HepG2 (cell line): ENCODE measurements around the gene PIK3IP1. TPM values are rescaled to one million over a fixed set of nuclear protein-coding genes. Genes with fewer than 3 reads are reported as not detected.

Experiments used
- ATAC-seq: fragments of 200-7000 bp; cut with Tn5 transposase; 3 replicates; pipeline ENCODE4 v1.9.1; 2020; ENCODE audit warnings: mild to moderate bottlenecking, moderate library complexity
- BruUV-seq: library from RNA; stranded (reverse); fragments of 400-500 nt; replicated peaks from 2 replicates; lab custom pipeline; 2021; lab: Mats Ljungman, UMichigan
- CTCF ChIA-PET: fragments of 300-600 bp; formaldehyde crosslinking; extraction: SDS; loops from one replicate; lab custom pipeline; 2021; ENCODE audit warnings: low total read pairs, inconsistent platforms, low intra/inter-chr PET ratio; lab: Yijun Ruan, JAX
- POLR2A ChIA-PET: fragments of 350-600 bp; sonication (Branson Sonifier 250); formaldehyde crosslinking; loops from one replicate; lab custom pipeline; 2020; ENCODE audit warnings: antibody characterized with exemption, inconsistent platforms; lab: Yijun Ruan, JAX
- DNase-seq: peaks from one replicate; pipeline ENCODE4 v3.0.0-alpha.2; 2015; ENCODE audit warnings: low spot score
- FAIRE-seq: peaks from 3 replicates; lab custom pipeline; 2011; peaks lifted over from hg19 to GRCh38; lab: Jason Lieb, UNC
- H2AFZ ChIP-seq: one replicate; pipeline ENCODE4 v1.6.1; 2011; ENCODE audit warnings: low read length, inconsistent platforms
- H3K27ac ChIP-seq: fragments of 300-600 bp; 3 replicates; pipeline ENCODE4 v1.8.0; 2011; ENCODE audit warnings: mixed run types, mild to moderate bottlenecking, mixed read lengths, low read length, inconsistent platforms; ENCODE audit not compliant: insufficient read depth; ENCODE audit errors: extremely low read length
- H3K27me3 ChIP-seq, 2 experiments: fragments of 200-600 bp in 1 of 2; 2 replicates in 1 of 2; 3 replicates in 1 of 2; pipeline versions ENCODE4 v1.6.0 to v1.8.0; 2011; ENCODE audit warnings: low read length in 2 of 2, mild to moderate bottlenecking in 2 of 2, moderate library complexity in 2 of 2, inconsistent platforms in 1 of 2; ENCODE audit not compliant: insufficient read depth in 2 of 2, control insufficient read depth in 1 of 2
- H3K36me3 ChIP-seq, 2 experiments: fragments of 200-600 bp in 1 of 2; replicated peaks in 1 of 2; 2 replicates in 1 of 2; 3 replicates in 1 of 2; pipeline versions ENCODE4 v1.5.1 to v1.8.0; 2011; ENCODE audit warnings: low read length in 2 of 2, inconsistent platforms in 1 of 2; ENCODE audit not compliant: insufficient read depth in 2 of 2, control insufficient read depth in 1 of 2
- H3K4me1 ChIP-seq: 2 replicates; pipeline ENCODE4 v1.5.1; 2012; ENCODE audit warnings: low read length, inconsistent platforms; ENCODE audit not compliant: insufficient read depth
- H3K4me2 ChIP-seq: 2 replicates; pipeline ENCODE4 v1.6.0; 2011; ENCODE audit warnings: low read depth, low read length, inconsistent platforms
- H3K4me3 ChIP-seq, 3 experiments: fragments of 200-600 bp in 1 of 3; sonication (generic), shearing (Covaris generic) in 1 of 3; replicated peaks in 1 of 3; 2 replicates each; pipeline ENCODE4 v1.5.1; 2011 to 2016; ENCODE audit warnings: low read length in 3 of 3, inconsistent platforms in 2 of 3, low read depth in 2 of 3, mild to moderate bottlenecking in 2 of 3, control low read depth in 1 of 3, mixed read lengths in 1 of 3; ENCODE audit not compliant: insufficient read depth in 1 of 3
- H3K79me2 ChIP-seq: one replicate; pipeline ENCODE4 v1.6.1; 2011; ENCODE audit warnings: low read length, inconsistent platforms; ENCODE audit not compliant: insufficient read depth
- H3K9ac ChIP-seq: 2 replicates; pipeline ENCODE4 v1.6.0; 2011; ENCODE audit warnings: mild to moderate bottlenecking, low read depth, low read length, inconsistent platforms; ENCODE audit not compliant: insufficient read depth
- H3K9me3 ChIP-seq: 2 replicates; pipeline ENCODE4 v1.5.1; 2012; ENCODE audit warnings: mild to moderate bottlenecking, low read length
- H4K20me1 ChIP-seq: 2 replicates; pipeline ENCODE4 v1.6.0; 2011; ENCODE audit warnings: inconsistent platforms, mild to moderate bottlenecking, low read length, moderate library complexity; ENCODE audit not compliant: insufficient read depth
- KLF13 ChIP-seq: sonication (generic); formaldehyde crosslinking; IDR thresholded peaks from 2 replicates; pipeline ENCODE4 v1.4.0; 2020; ENCODE audit warnings: mild to moderate bottlenecking, missing genetic modification reagents
- KMT2B ChIP-seq: IDR thresholded peaks from 2 replicates; pipeline ENCODE4 v1.6.1; 2016; ENCODE audit warnings: missing genetic modification reagents, missing compliant biosample characterization
- MTA1 ChIP-seq: sonication (generic); formaldehyde crosslinking; IDR thresholded peaks from 2 replicates; pipeline ENCODE4 v1.4.0; 2020; ENCODE audit warnings: missing genetic modification reagents, mild to moderate bottlenecking, borderline replicate concordance
- MXD1 ChIP-seq: sonication (generic); formaldehyde crosslinking; IDR thresholded peaks from 2 replicates; pipeline ENCODE4 v1.4.0; 2020; ENCODE audit warnings: mild to moderate bottlenecking, missing genetic modification reagents
- POLR2AphosphoS2 ChIP-seq: IDR thresholded peaks from 2 replicates; pipeline ENCODE4 v1.6.1; 2011; ENCODE audit warnings: low read depth, low read length, improper control_type of control experiment
- TEAD2 ChIP-seq: sonication (generic); formaldehyde crosslinking; IDR thresholded peaks from 2 replicates; pipeline ENCODE4 v1.9.0; 2021; ENCODE audit warnings: missing genetic modification reagents
- TOE1 ChIP-seq: sonication (generic); formaldehyde crosslinking; IDR thresholded peaks from 2 replicates; pipeline ENCODE4 v1.4.0; 2020; ENCODE audit warnings: mild to moderate bottlenecking, missing genetic modification reagents
- UBTF ChIP-seq: sonication (generic); formaldehyde crosslinking; IDR thresholded peaks from 2 replicates; pipeline ENCODE4 v1.4.0; 2020; ENCODE audit warnings: mild to moderate bottlenecking, missing genetic modification reagents
- ZBTB1 ChIP-seq: sonication (generic); formaldehyde crosslinking; IDR thresholded peaks from 2 replicates; pipeline ENCODE4 v1.4.0; 2020; ENCODE audit warnings: missing genetic modification reagents, borderline replicate concordance
- ZNF468 ChIP-seq: sonication (generic); formaldehyde crosslinking; IDR thresholded peaks from 2 replicates; pipeline ENCODE4 v1.8.0; 2022; ENCODE audit warnings: mild to moderate bottlenecking, moderate library complexity, missing genetic modification reagents
- ZNF513 ChIP-seq: sonication (generic); formaldehyde crosslinking; conservative IDR thresholded peaks from 2 replicates; pipeline ENCODE4 v1.5.0; 2020; ENCODE audit warnings: missing genetic modification reagents
- WGBS: methylation state at CpG from one replicate; pipeline ENCODE4 v1.1.6; 2017; ENCODE audit warnings: low lambda C conversion rate; 5-methylcytosine and 5-hydroxymethylcytosine counted together
- in situ Hi-C: cut with HindIII; loops from 2 replicates; pipeline ENCODE4 v1.10.0; 2017; ENCODE audit warnings: low pct_unique_long_range_greater_than_20kb; ENCODE audit not compliant: extremely low pct_ligation_motif_present
- intact Hi-C: fragments of 100-400 bp; cut with micrococcal nuclease; formaldehyde crosslinking; loops from one replicate; pipeline ENCODE4 v1.10.0; 2022; ENCODE audit not compliant: unreplicated experiment
- polyA plus RNA-seq, 8 experiments: library from polyadenylated mRNA; depleted of rRNA in 3 of 8; stranded (reverse) in 7 of 8; unstranded in 1 of 8; fragments of >200 nt; fragmentation: Illumina TruSeq in 4 of 8; extraction: Trizol in 4 of 8; gene quantifications; 2 replicates each; pipeline versions ENCODE4 v1.2.1 to v1.2.3, GENCODE V29; 2011 to 2016; ENCODE audit warnings: low read depth in 4 of 8, missing spikeins in 1 of 8, mixed read lengths in 1 of 8; ENCODE audit not compliant: insufficient read depth in 1 of 8
- total RNA-seq, 5 experiments: library from RNA; depleted of rRNA; stranded (reverse); fragments of >200 nt; fragmentation: Illumina TruSeq; extraction: Trizol; gene quantifications; 2 replicates each; pipeline ENCODE4 v1.2.3, GENCODE V29; 2016; ENCODE audit warnings: low read depth in 1 of 5

Gene PIK3IP1
- total and polyA plus RNA-seq, 2 of the 13 experiments (the other 11 are each of a cell fraction or from before 2014, with no cell fraction given) = 1.3 to 2.5 TPM

GRCh38 chr22:31288496-31289240 lies 3.6 kb downstream of the PIK3IP1 start:
- in situ Hi-C loops = no loop called here

More at GRCh38 chr22:31288496-31289240, 3.6 kb downstream of the PIK3IP1 start:
- no peak for TF ChIP-seq MXD1 (CRISPR knock-in tag)
- no peak for TF ChIP-seq TOE1 (CRISPR knock-in tag)
- no peak for TF ChIP-seq TEAD2
- no peak for TF ChIP-seq KMT2B (CRISPR knock-in tag)
- no peak for TF ChIP-seq ZNF468
- no peak for TF ChIP-seq MTA1
- TF ChIP-seq UBTF (CRISPR knock-in tag) = no peak
- TF ChIP-seq KLF13 (CRISPR knock-in tag) = no peak
- no peak for TF ChIP-seq POLR2AphosphoS2
- no peak for TF ChIP-seq ZNF513 (CRISPR knock-in tag)
- no peak for TF ChIP-seq ZBTB1 (CRISPR knock-in tag)
- Histone ChIP-seq H2AFZ (no peak overlapping the region), H3K4me3 (no peak overlapping the region), H3K4me2 (no peak overlapping the region), H3K9ac (no peak overlapping the region), H4K20me1 (no peaks in the 10 kb centered on the region), H3K27ac (no peak overlapping the region), H3K36me3 (no peaks in the 10 kb centered on the region), H3K27me3 (no peaks in the 10 kb centered on the region), H3K4me1 (peaks cover 56% of the 10 kb centered on the region), H3K79me2 (no peaks in the 10 kb centered on the region), H3K9me3 (no peaks in the 10 kb centered on the region)
- ChIA-PET POLR2A (interaction anchor here (0.8 kb wide), 1 partner anchor 9 kb away, joined by 3 read pairs; no protein-coding TSS in a partner anchor), CTCF (no interaction called here)
- WGBS = 72% methylated on average over 5 of the region's 5 CpGs
- intact Hi-C loops = no loop called here
- ATAC-seq (no peak), FAIRE-seq (no peak), DNase-seq (no peak)
- BruUV-seq = no TSS peak
